SK-N-SH (cell line): ENCODE results near the gene IL9. TPM values are rescaled to one million over a fixed set of nuclear protein-coding genes. Genes with fewer than 3 reads are reported as not detected.
A peak's percentile ranks its signal among the peaks of the same experiment; 100 is the strongest.

Experiments
- CTCF ChIA-PET: fragments of 300-600, 350-600 bp; formaldehyde crosslinking; extraction: SDS; loops from one replicate; lab custom pipeline; 2021; lab: Yijun Ruan, JAX
- POLR2A ChIA-PET: fragments of 350-600 bp; sonication (Branson Sonifier 250); formaldehyde crosslinking; extraction: SDS; loops from one replicate; lab custom pipeline; 2020; ENCODE audit warnings: antibody characterized with exemption, inconsistent platforms; lab: Yijun Ruan, JAX
- DNase-seq: peaks from one replicate; pipeline ENCODE4 v3.0.0; 2012
- H2AFZ ChIP-seq: fragments of 200-600 bp; sonication (generic); 2 replicates; pipeline ENCODE4 v1.8.1; 2016; ENCODE audit warnings: antibody characterized with exemption, mild to moderate bottlenecking, low read depth
- H3F3A ChIP-seq: fragments of 200-600 bp; sonication (generic); replicated peaks from 2 replicates; pipeline ENCODE3; 2016; ENCODE audit warnings: antibody characterized with exemption, mild to moderate bottlenecking; ENCODE audit not compliant: insufficient read depth
- H3K27ac ChIP-seq, 2 experiments: fragments of 200-500 bp in 1 of 2; fragments of 200-600 bp in 1 of 2; sonication (Bioruptor generic) in 1 of 2; sonication (generic), shearing (Covaris generic) in 1 of 2; 2 replicates each; pipeline versions ENCODE4 v1.5.1 to v1.6.1; 2014 to 2016; ENCODE audit warnings: low read depth in 2 of 2, inconsistent platforms in 1 of 2, low read length in 1 of 2, mild to moderate bottlenecking in 1 of 2, mixed read lengths in 1 of 2
- H3K27me3 ChIP-seq: fragments of 200-600 bp; sonication (generic), shearing (Covaris generic); 2 replicates; pipeline ENCODE4 v1.6.1; 2016; ENCODE audit warnings: mixed run types; ENCODE audit not compliant: insufficient read depth
- H3K36me3 ChIP-seq, 2 experiments: fragments of 200-500 bp in 1 of 2; fragments of 200-600 bp in 1 of 2; sonication (Bioruptor generic) in 1 of 2; sonication (generic) in 1 of 2; replicated peaks in 1 of 2; 2 replicates each; pipeline versions ENCODE3 to v1.5.1; 2014 to 2016; ENCODE audit warnings: low read length in 1 of 2, mild to moderate bottlenecking in 1 of 2; ENCODE audit not compliant: insufficient read depth in 2 of 2, control insufficient read depth in 1 of 2
- H3K4me1 ChIP-seq, 2 experiments: fragments of 200-500 bp in 1 of 2; fragments of 200-600 bp in 1 of 2; sonication (Bioruptor generic) in 1 of 2; sonication (generic), shearing (Covaris generic) in 1 of 2; 2 replicates each; pipeline versions ENCODE4 v1.5.1 to v1.6.1; 2014 to 2016; ENCODE audit warnings: low read depth in 1 of 2, low read length in 1 of 2, mixed run types in 1 of 2; ENCODE audit not compliant: insufficient read depth in 2 of 2, control insufficient read depth in 1 of 2
- H3K4me2 ChIP-seq: fragments of 200-600 bp; sonication (generic), shearing (Covaris generic); 2 replicates; pipeline ENCODE4 v1.6.1; 2017; ENCODE audit warnings: mixed run types
- H3K4me3 ChIP-seq, 2 experiments: fragments of 200-500 bp in 1 of 2; fragments of 200-600 bp in 1 of 2; sonication (Bioruptor generic) in 1 of 2; sonication (generic), shearing (Covaris generic) in 1 of 2; 2 replicates each; pipeline versions ENCODE4 v1.5.1 to v1.8.1; 2014 to 2016; ENCODE audit warnings: low read depth in 2 of 2, inconsistent platforms in 1 of 2, low read length in 1 of 2, mild to moderate bottlenecking in 1 of 2, mixed read lengths in 1 of 2, moderate library complexity in 1 of 2
- H3K79me2 ChIP-seq: fragments of 200-600 bp; sonication (generic); 2 replicates; pipeline ENCODE4 v1.8.1; 2017; ENCODE audit warnings: mild to moderate bottlenecking; ENCODE audit not compliant: insufficient read depth
- H3K9ac ChIP-seq: fragments of 200-600 bp; sonication (generic); 2 replicates; pipeline ENCODE4 v1.6.1; 2017; ENCODE audit warnings: mixed run types
- H3K9me2 ChIP-seq: fragments of 200-600 bp; sonication (generic); 2 replicates; pipeline ENCODE4 v1.6.1; 2017; ENCODE audit warnings: mixed run types
- H3K9me3 ChIP-seq: fragments of 200-600 bp; sonication (generic); 2 replicates; pipeline ENCODE4 v1.6.1; 2017; ENCODE audit warnings: mixed run types, mild to moderate bottlenecking, moderate library complexity
- H4K20me1 ChIP-seq: fragments of 200-600 bp; sonication (generic); 2 replicates; pipeline ENCODE4 v1.6.1; 2017; ENCODE audit warnings: mild to moderate bottlenecking, mixed run types; ENCODE audit not compliant: insufficient read depth
- CHD2 ChIP-seq: fragments of 150-350 bp; IDR thresholded peaks from 2 replicates; pipeline ENCODE4 v1.6.1; 2018; ENCODE audit warnings: low read length; ENCODE audit not compliant: partially characterized antibody
- ELF1 ChIP-seq: IDR thresholded peaks from 2 replicates; pipeline ENCODE4 v1.4.0; 2012
- FOSL2 ChIP-seq: IDR thresholded peaks from 2 replicates; pipeline ENCODE4 v1.4.0; 2012; ENCODE audit warnings: low read depth, mild to moderate bottlenecking, moderate library complexity, borderline replicate concordance
- FOXJ3 ChIP-seq: sonication (generic); formaldehyde crosslinking; IDR thresholded peaks from 2 replicates; pipeline ENCODE4 v1.5.1; 2020; ENCODE audit warnings: mild to moderate bottlenecking, missing genetic modification reagents
- JUND ChIP-seq: IDR thresholded peaks from 2 replicates; pipeline ENCODE4 v1.4.0; 2012
- MXI1 ChIP-seq: IDR thresholded peaks from 2 replicates; pipeline ENCODE4 v1.6.1; 2012; ENCODE audit warnings: mild to moderate bottlenecking, low read depth, low read length, improper control_type of control experiment
- RCOR1 ChIP-seq: fragments of 150-350 bp; IDR thresholded peaks from 2 replicates; pipeline ENCODE4 v1.6.1; 2017; ENCODE audit warnings: antibody characterized with exemption, low read length
- RFX5 ChIP-seq: IDR thresholded peaks from 2 replicates; pipeline ENCODE4 v1.6.1; 2012; ENCODE audit warnings: mild to moderate bottlenecking, improper control_type of control experiment, low read length
- SIN3A ChIP-seq: IDR thresholded peaks from 2 replicates; pipeline ENCODE4 v1.6.1; 2012; ENCODE audit warnings: low read depth, mild to moderate bottlenecking, low read length, moderate library complexity, borderline replicate concordance
- TEAD4 ChIP-seq: IDR thresholded peaks from 2 replicates; pipeline ENCODE4 v1.4.0; 2012; ENCODE audit warnings: mild to moderate bottlenecking, borderline replicate concordance; ENCODE audit not compliant: insufficient read depth
- WGBS: methylation state at CpG from one replicate; pipeline ENCODE4 v1.1.6; 2017; ENCODE audit warnings: low lambda C conversion rate; 5-methylcytosine and 5-hydroxymethylcytosine counted together
- polyA plus RNA-seq, 3 experiments: library from polyadenylated mRNA; depleted of rRNA; stranded (reverse); fragments of >200 nt; gene quantifications; 2 replicates each; pipeline ENCODE4 v1.2.3, GENCODE V29; 2012
- TF ChIP-seq, protein P1 (sequence below): fragments of 200-600 bp; sonication (generic); IDR thresholded peaks from 2 replicates; pipeline ENCODE4 v1.6.1; 2017; ENCODE audit warnings: antibody characterized with exemption, mild to moderate bottlenecking, moderate library complexity
- TF ChIP-seq, protein P2 (sequence below): fragments of 150-350 bp; IDR thresholded peaks from 2 replicates; pipeline ENCODE4 v1.6.1; 2017; ENCODE audit warnings: antibody characterized with exemption, low read length, low read depth, borderline replicate concordance
- TF ChIP-seq, protein P3 (sequence below): IDR thresholded peaks from 2 replicates; pipeline ENCODE4 v1.4.0; 2012; ENCODE audit warnings: low read depth
- TF ChIP-seq, protein P4 (sequence below): IDR thresholded peaks from 2 replicates; pipeline ENCODE4 v1.6.1; 2012; ENCODE audit warnings: mild to moderate bottlenecking, low read depth, low read length, moderate library complexity

The IL9 gene
- polyA plus RNA-seq, 1 of the 3 experiments (the other 2 are of a cell fraction) = not detected

DNA sequence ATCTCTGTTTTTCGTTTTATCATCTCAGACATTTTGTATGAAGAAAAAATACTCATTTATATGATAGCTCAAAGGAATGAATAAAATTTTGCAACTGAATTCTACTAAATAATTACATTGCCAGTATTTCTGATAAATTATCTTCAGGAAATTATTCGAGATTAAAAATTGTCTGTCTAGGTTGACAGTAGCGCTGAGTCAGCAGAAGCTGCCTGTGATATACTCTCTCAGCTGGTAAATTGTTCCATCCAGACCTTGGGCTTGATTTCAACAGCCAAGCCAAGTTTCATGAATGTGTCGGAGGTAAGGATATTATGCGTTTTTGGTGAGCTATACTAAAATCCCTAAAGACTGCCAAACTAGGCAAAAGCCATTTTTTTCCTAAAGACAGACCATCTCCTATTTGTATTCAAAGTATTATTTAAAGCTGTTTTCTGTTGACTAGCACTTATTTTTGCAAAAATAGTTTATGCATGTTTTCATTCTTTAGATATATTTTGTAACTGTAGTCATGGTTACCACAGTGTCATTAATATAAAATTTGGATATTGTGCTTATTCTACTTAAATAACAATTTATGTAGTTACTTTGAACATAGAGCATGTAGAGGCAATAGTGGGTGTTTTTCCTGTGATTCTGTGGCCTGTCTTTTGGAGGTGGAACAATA lies 41.7 kb upstream of the IL9 start (continued):
- TF ChIP-seq, protein P1, sequence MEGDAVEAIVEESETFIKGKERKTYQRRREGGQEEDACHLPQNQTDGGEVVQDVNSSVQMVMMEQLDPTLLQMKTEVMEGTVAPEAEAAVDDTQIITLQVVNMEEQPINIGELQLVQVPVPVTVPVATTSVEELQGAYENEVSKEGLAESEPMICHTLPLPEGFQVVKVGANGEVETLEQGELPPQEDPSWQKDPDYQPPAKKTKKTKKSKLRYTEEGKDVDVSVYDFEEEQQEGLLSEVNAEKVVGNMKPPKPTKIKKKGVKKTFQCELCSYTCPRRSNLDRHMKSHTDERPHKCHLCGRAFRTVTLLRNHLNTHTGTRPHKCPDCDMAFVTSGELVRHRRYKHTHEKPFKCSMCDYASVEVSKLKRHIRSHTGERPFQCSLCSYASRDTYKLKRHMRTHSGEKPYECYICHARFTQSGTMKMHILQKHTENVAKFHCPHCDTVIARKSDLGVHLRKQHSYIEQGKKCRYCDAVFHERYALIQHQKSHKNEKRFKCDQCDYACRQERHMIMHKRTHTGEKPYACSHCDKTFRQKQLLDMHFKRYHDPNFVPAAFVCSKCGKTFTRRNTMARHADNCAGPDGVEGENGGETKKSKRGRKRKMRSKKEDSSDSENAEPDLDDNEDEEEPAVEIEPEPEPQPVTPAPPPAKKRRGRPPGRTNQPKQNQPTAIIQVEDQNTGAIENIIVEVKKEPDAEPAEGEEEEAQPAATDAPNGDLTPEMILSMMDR = no peak
- TF ChIP-seq MXI1 = no peak
- TF ChIP-seq CHD2 = no peak
- TF ChIP-seq RCOR1 = no peak
- no peak for TF ChIP-seq TEAD4
- no peak for TF ChIP-seq JUND
- no peak for TF ChIP-seq SIN3A
- no peak for TF ChIP-seq RFX5
- TF ChIP-seq FOXJ3 (CRISPR knock-in tag) = no peak
- no peak for TF ChIP-seq FOSL2
- TF ChIP-seq ELF1 = no peak
- TF ChIP-seq, protein P2, sequence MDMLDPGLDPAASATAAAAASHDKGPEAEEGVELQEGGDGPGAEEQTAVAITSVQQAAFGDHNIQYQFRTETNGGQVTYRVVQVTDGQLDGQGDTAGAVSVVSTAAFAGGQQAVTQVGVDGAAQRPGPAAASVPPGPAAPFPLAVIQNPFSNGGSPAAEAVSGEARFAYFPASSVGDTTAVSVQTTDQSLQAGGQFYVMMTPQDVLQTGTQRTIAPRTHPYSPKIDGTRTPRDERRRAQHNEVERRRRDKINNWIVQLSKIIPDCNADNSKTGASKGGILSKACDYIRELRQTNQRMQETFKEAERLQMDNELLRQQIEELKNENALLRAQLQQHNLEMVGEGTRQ = no peak

DNA sequence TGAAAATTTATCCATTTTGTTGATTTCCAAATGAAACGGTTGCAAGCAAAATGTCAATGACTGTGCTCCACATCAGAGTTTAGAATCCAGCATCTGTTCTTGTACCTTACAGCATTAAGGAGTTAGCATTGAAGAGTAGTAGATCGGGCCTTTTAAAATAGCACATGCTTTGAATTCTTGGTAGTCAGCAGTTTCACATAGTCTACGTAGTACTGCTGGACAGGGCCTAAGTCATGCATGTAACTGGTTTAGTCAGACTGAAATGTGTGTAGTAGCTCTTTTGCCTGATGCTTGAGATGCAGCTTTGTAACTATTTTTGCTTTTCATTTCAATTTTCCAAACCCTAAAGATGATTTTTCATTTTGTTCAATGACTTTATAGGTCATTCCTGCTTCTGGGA lies 39.3 kb upstream of the IL9 start:
- TF ChIP-seq, protein P3, sequence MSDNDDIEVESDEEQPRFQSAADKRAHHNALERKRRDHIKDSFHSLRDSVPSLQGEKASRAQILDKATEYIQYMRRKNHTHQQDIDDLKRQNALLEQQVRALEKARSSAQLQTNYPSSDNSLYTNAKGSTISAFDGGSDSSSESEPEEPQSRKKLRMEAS = no peak
- TF ChIP-seq, protein P4, sequence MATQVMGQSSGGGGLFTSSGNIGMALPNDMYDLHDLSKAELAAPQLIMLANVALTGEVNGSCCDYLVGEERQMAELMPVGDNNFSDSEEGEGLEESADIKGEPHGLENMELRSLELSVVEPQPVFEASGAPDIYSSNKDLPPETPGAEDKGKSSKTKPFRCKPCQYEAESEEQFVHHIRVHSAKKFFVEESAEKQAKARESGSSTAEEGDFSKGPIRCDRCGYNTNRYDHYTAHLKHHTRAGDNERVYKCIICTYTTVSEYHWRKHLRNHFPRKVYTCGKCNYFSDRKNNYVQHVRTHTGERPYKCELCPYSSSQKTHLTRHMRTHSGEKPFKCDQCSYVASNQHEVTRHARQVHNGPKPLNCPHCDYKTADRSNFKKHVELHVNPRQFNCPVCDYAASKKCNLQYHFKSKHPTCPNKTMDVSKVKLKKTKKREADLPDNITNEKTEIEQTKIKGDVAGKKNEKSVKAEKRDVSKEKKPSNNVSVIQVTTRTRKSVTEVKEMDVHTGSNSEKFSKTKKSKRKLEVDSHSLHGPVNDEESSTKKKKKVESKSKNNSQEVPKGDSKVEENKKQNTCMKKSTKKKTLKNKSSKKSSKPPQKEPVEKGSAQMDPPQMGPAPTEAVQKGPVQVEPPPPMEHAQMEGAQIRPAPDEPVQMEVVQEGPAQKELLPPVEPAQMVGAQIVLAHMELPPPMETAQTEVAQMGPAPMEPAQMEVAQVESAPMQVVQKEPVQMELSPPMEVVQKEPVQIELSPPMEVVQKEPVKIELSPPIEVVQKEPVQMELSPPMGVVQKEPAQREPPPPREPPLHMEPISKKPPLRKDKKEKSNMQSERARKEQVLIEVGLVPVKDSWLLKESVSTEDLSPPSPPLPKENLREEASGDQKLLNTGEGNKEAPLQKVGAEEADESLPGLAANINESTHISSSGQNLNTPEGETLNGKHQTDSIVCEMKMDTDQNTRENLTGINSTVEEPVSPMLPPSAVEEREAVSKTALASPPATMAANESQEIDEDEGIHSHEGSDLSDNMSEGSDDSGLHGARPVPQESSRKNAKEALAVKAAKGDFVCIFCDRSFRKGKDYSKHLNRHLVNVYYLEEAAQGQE = peak; percentile 87
- no peak for DNase-seq
- H3K9me3 ChIP-seq = no peaks in the 10 kb centered on the region
- no peaks in the 10 kb centered on the region for H4K20me1 ChIP-seq
- no peaks in the 10 kb centered on the region for H3K9me2 ChIP-seq
- H3K4me3 ChIP-seq = no peak overlapping the region
- H3K4me1 ChIP-seq = no peaks in the 10 kb centered on the region; a peak in 2 of 4 replicates
- H3K27ac ChIP-seq = no peak overlapping the region
- peaks cover 28 to 43% of the 10 kb centered on the region in 2 experiments for H3K36me3 ChIP-seq
- 76% methylated on average over 3 of the region's 3 CpGs for WGBS
- H2AFZ ChIP-seq = no peak overlapping the region
- ChIA-PET CTCF (interaction anchor here (1.0 to 1.6 kb wide), 3 partner anchors 10 to 277 kb away, joined by 3 to 6 read pairs (median 5); no protein-coding TSS in a partner anchor), POLR2A (no interaction called here)
- no peaks in the 10 kb centered on the region; the same call in 1 of the 2 replicates for H3K27me3 ChIP-seq
- H3K9ac ChIP-seq = no peak overlapping the region
- H3F3A ChIP-seq = peaks cover 17% of the 10 kb centered on the region
- H3K4me2 ChIP-seq = no peak overlapping the region
- H3K79me2 ChIP-seq = peaks cover 66% of the 10 kb centered on the region
